ENCODE data around the gene RSPO3. TPM values are rescaled to one million over a fixed set of nuclear protein-coding genes. Genes with fewer than 3 reads are reported as not detected.

RSPO3 gene
- total RNA-seq, 2 experiments from 2014 or later: not detected

- H3K27ac ChIP-seq (ENCODE audit: low read depth, low read length, poor library complexity, severe bottlenecking): no peak overlapping the region
- BruUV-seq (replicated peaks): no TSS peak
- no peak overlapping the region for H2AFZ ChIP-seq (ENCODE audit: low read length)
- peak; percentile 24 for DNase-seq (ENCODE audit: low spot score)
- intact Hi-C loops (cut with micrococcal nuclease; ENCODE audit: unreplicated experiment): no loop called here
- no peak overlapping the region for H3K4me3 ChIP-seq (ENCODE audit: low read depth, low read length, poor library complexity, severe bottlenecking)
- H4K20me1 ChIP-seq (ENCODE audit: insufficient read depth, low read length): no peaks in the 10 kb centered on the region
- no peaks in the 10 kb centered on the region for H3K9me3 ChIP-seq (ENCODE audit: low read length)
- H3K79me2 ChIP-seq (ENCODE audit: insufficient read depth, low read depth, low read length): no peaks in the 10 kb centered on the region
- no peaks in the 10 kb centered on the region for H3K9me2 ChIP-seq (ENCODE audit: insufficient read depth, low read length)
- no peak overlapping the region for H3K4me2 ChIP-seq (ENCODE audit: low read length)
- ChIA-PET CTCF (ENCODE audit: unreplicated experiment) (no interaction called here), POLR2A (no interaction called here)
- no peaks in the 10 kb centered on the region for H3K36me3 ChIP-seq (ENCODE audit: insufficient read depth, low read length)
- TF ChIP-seq CTCF (conservative IDR thresholded peaks at IDR 0.05; ENCODE audit: low read length) (peak; percentile 76), EZH2phosphoT487 (IDR thresholded peaks at IDR 0.05; ENCODE audit: borderline replicate concordance, low read depth, low read length) (no peak)
- H3K4me1 ChIP-seq (ENCODE audit: insufficient read depth, low read length, poor library complexity, severe bottlenecking): no peaks in the 10 kb centered on the region
Measured at GRCh38 chr6:127190552-127190951, 72.1 kb downstream of the RSPO3 start.

- Histone ChIP-seq H3K27ac (ENCODE audit: low read depth, low read length, poor library complexity, severe bottlenecking) (no peak overlapping the region), H2AFZ (ENCODE audit: low read length) (no peak overlapping the region), H4K20me1 (ENCODE audit: insufficient read depth, low read length) (no peaks in the 10 kb centered on the region), H3K4me3 (ENCODE audit: low read depth, low read length, poor library complexity, severe bottlenecking) (no peak overlapping the region), H3K36me3 (ENCODE audit: insufficient read depth, low read length) (no peaks in the 10 kb centered on the region), H3K4me2 (ENCODE audit: low read length) (no peak overlapping the region), H3K4me1 (ENCODE audit: insufficient read depth, low read length, poor library complexity, severe bottlenecking) (no peaks in the 10 kb centered on the region), H3K79me2 (ENCODE audit: insufficient read depth, low read depth, low read length) (no peaks in the 10 kb centered on the region), H3K9me3 (ENCODE audit: low read length) (no peaks in the 10 kb centered on the region), H3K9me2 (ENCODE audit: insufficient read depth, low read length) (no peaks in the 10 kb centered on the region)
- DNase-seq (ENCODE audit: low spot score): no peak
- TF ChIP-seq EZH2phosphoT487 (IDR thresholded peaks at IDR 0.05; ENCODE audit: borderline replicate concordance, low read depth, low read length): no peak
- TF ChIP-seq CTCF (conservative IDR thresholded peaks at IDR 0.05; ENCODE audit: low read length): no peak
- POLR2A ChIA-PET: no interaction called here
- CTCF ChIA-PET (ENCODE audit: unreplicated experiment): no interaction called here
- no TSS peak for BruUV-seq (replicated peaks)
- intact Hi-C loops (cut with micrococcal nuclease; ENCODE audit: unreplicated experiment): no loop called here
Measured at GRCh38 chr6:127191716-127192115, 73.2 kb downstream of the RSPO3 start.

GRCh38 chr6:127192911-127193541, 74.6 kb downstream of the RSPO3 start:
- H3K9me3 ChIP-seq (ENCODE audit: low read length): no peaks in the 10 kb centered on the region
- no peak overlapping the region for H3K4me3 ChIP-seq (ENCODE audit: low read depth, low read length, poor library complexity, severe bottlenecking)
- no peak overlapping the region for H3K4me2 ChIP-seq (ENCODE audit: low read length)
- no peak overlapping the region for H2AFZ ChIP-seq (ENCODE audit: low read length)
- ChIA-PET POLR2A (no interaction called here), CTCF (ENCODE audit: unreplicated experiment) (no interaction called here)
- no peaks in the 10 kb centered on the region for H4K20me1 ChIP-seq (ENCODE audit: insufficient read depth, low read length)
- no peaks in the 10 kb centered on the region for H3K9me2 ChIP-seq (ENCODE audit: insufficient read depth, low read length)
- no peak overlapping the region for H3K27ac ChIP-seq (ENCODE audit: low read depth, low read length, poor library complexity, severe bottlenecking)
- TF ChIP-seq EZH2phosphoT487 (IDR thresholded peaks at IDR 0.05; ENCODE audit: borderline replicate concordance, low read depth, low read length) (no peak), CTCF (conservative IDR thresholded peaks at IDR 0.05; ENCODE audit: low read length) (no peak)
- no TSS peak for BruUV-seq (replicated peaks)
- no peaks in the 10 kb centered on the region for H3K79me2 ChIP-seq (ENCODE audit: insufficient read depth, low read depth, low read length)
- no peaks in the 10 kb centered on the region for H3K4me1 ChIP-seq (ENCODE audit: insufficient read depth, low read length, poor library complexity, severe bottlenecking)
- DNase-seq (ENCODE audit: low spot score): no peak
- H3K36me3 ChIP-seq (ENCODE audit: insufficient read depth, low read length): no peaks in the 10 kb centered on the region
- intact Hi-C loops (cut with micrococcal nuclease; ENCODE audit: unreplicated experiment): no loop called here
